Right lobe of liver (tissue), 6 donors: ENCODE measurements around the gene ADGRF1. TPM values are rescaled to one million over a fixed set of nuclear protein-coding genes. Genes with fewer than 3 reads are reported as not detected.
"Not testable (repeated sequence)": the region's sequence is repeated elsewhere in the genome, so short reads cannot be mapped to it uniquely, and the experiment has no call there.

ENCODE experiments used
- ATAC-seq, 4 donors: fragments of 200-7000 bp; cut with Tn5 transposase; one replicate each; pipeline ENCODE4 v1.9.1; 2020; ENCODE audit warnings: mild to moderate bottlenecking in 4 of 4, moderate library complexity in 4 of 4
- DNase-seq, 3 donors: peaks; one replicate each; pipeline ENCODE4 v3.0.0-alpha.2; 2020
- H3K27ac ChIP-seq, 3 donors: fragments of 200-600 bp; one replicate each; pipeline ENCODE4 v1.8.0; 2022
- H3K27me3 ChIP-seq, 2 donors: fragments of 200-600 bp; one replicate each; pipeline ENCODE4 v1.8.0; 2022
- H3K36me3 ChIP-seq, 4 donors: fragments of 200-600 bp; sonication (generic) in 1 of 4; one replicate each; pipeline versions ENCODE4 v1.5.1 to v1.8.0; 2017 to 2022; ENCODE audit warnings: control low read depth in 1 of 4
- H3K4me1 ChIP-seq, 4 donors: fragments of 200-600 bp; sonication (generic) in 1 of 4; one replicate each; pipeline versions ENCODE4 v1.5.1 to v1.8.0; 2017 to 2022; ENCODE audit warnings: control low read depth in 1 of 4
- H3K4me3 ChIP-seq, 3 donors: fragments of 200-600 bp; one replicate each; pipeline ENCODE4 v1.8.0; 2022
- H3K9me3 ChIP-seq, 4 donors: fragments of 200-600 bp; sonication (generic) in 1 of 4; one replicate each; pipeline versions ENCODE4 v1.5.1 to v1.8.0; 2017 to 2022; ENCODE audit warnings: control low read depth in 1 of 4
- CTCF ChIP-seq, 4 donors: fragments of 200-600 bp in 3 of 4; fragments of 450-650 bp in 1 of 4; IDR thresholded peaks; one replicate each; pipeline versions ENCODE4 v1.5.1 to v1.8.0; 2016 to 2022; ENCODE audit warnings: antibody characterized with exemption in 4 of 4, mild to moderate bottlenecking in 2 of 4
- POLR2A ChIP-seq: fragments of 450-650 bp; IDR thresholded peaks from one replicate; pipeline ENCODE4 v1.6.1; 2017; ENCODE audit warnings: antibody characterized with exemption, mild to moderate bottlenecking
- WGBS: methylation state at CpG from one replicate; pipeline ENCODE4 v1.1.6; 2018; ENCODE audit warnings: low coverage, low lambda C conversion rate; ENCODE audit not compliant: insufficient coverage; ENCODE audit errors: missing lambda C conversion rate; 5-methylcytosine and 5-hydroxymethylcytosine counted together
- intact Hi-C, 2 donors: fragments of 100-400 bp; cut with DNase I; formaldehyde crosslinking; loops; one replicate each; pipeline versions ENCODE4 v1.11.2 to v1.14.1; 2022
- total RNA-seq, 6 experiments: library from RNA; depleted of rRNA in 2 of 6; stranded (reverse); fragments of >200 nt in 2 of 6; fragmentation: NEBNext Ultra II Directional in 3 of 6; extraction: Animal tissue kit (Norgen Biotek cat#: 25700) in 3 of 6; gene quantifications; one replicate each; pipeline versions ENCODE4 v1.1.0 to v1.2.4, GENCODE V29; 2016 to 2023
- donor health status: DM: no; HTN: yes; CAD: no.
- donor health status: DM: no; HTN: no; CAD: no.
- donor health status: DM: no; HTN: no; CAD: no.
- donor health status: DM: no; HTN: yes; CAD: no.
- donor health status: DM: no; HTN: yes; CAD: no.

ADGRF1 gene
- total RNA-seq, 6 experiments from 2014 or later: not detected

- H3K4me1 ChIP-seq: peaks cover 0 to 11% (median 5%) of the 10 kb centered on the region in 4 donors
- no peaks in the 10 kb centered on the region for H3K36me3 ChIP-seq
- no peak overlapping the region for H3K27ac ChIP-seq
- no peaks in the 10 kb centered on the region for H3K27me3 ChIP-seq
- intact Hi-C loops: no loop called here
- DNase-seq: no peak
- no peak overlapping the region for H3K4me3 ChIP-seq
- 67% methylated on average over 1 of the region's 1 CpG for WGBS
- ATAC-seq: no peak
- TF ChIP-seq POLR2A (no peak), CTCF (IDR thresholded peaks at IDR 0.05) (no peak)
- H3K9me3 ChIP-seq: no peaks in the 10 kb centered on the region
These were observed 47.2 kb downstream of the ADGRF1 start for GRCh38 chr6:46994933-46995332.

DNA sequence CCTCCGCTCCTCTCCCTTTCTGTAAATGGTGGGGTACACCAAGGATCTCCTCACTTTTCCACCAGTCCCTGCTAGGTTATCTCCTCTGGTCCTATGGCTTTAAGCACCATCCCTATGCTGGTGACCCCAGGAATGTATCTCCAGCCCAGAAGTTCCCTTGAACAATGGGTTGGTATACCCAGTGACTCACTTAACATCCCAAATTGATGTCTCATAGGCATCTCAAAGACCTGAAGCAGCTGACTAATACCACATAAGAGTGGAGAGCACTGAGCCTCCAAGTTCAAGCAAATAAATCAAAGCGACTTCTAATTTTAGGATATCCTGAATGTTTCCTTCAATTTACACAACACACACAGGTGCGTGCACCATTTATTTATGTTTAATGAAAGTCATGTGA lies 48.3 kb downstream of the ADGRF1 start:
- no peaks in the 10 kb centered on the region for H3K27me3 ChIP-seq
- no peaks in the 10 kb centered on the region for H3K9me3 ChIP-seq
- TF ChIP-seq POLR2A (no peak), CTCF (IDR thresholded peaks at IDR 0.05) (no peak)
- ATAC-seq: no peak
- no peaks in the 10 kb centered on the region for H3K36me3 ChIP-seq
- intact Hi-C loops: no loop called here
- H3K4me3 ChIP-seq: no peak overlapping the region
- WGBS: 86% methylated on average over 3 of the region's 3 CpGs
- no peak overlapping the region for H3K27ac ChIP-seq
- H3K4me1 ChIP-seq: peaks cover 0 to 18% (median 7%) of the 10 kb centered on the region in 4 donors
- no peak for DNase-seq

GRCh38 chr6:46992391-46992790 lies 49.7 kb downstream of the ADGRF1 start:
- peaks cover 0 to 18% (median 7%) of the 10 kb centered on the region in 4 donors for H3K4me1 ChIP-seq
- H3K27ac ChIP-seq, H3K27me3 ChIP-seq, H3K9me3 ChIP-seq, intact Hi-C loops, H3K4me3 ChIP-seq, H3K36me3 ChIP-seq, DNase-seq, ATAC-seq: not testable (repeated sequence)
- WGBS: 67% methylated on average over 2 of the region's 2 CpGs

- H3K27me3 ChIP-seq, intact Hi-C loops, H3K36me3 ChIP-seq, DNase-seq, H3K27ac ChIP-seq, H3K9me3 ChIP-seq, H3K4me3 ChIP-seq: not testable (repeated sequence)
- WGBS: 29% methylated on average over 6 of the region's 6 CpGs
- peak; percentile 71 to 84 (median 76) for ATAC-seq
- peak; percentile 54 to 77 (median 61) for TF ChIP-seq CTCF (IDR thresholded peaks at IDR 0.05)
- H3K4me1 ChIP-seq: peaks cover 0 to 18% (median 7%) of the 10 kb centered on the region in 4 donors
These were observed 51.2 kb downstream of the ADGRF1 start for GRCh38 chr6:46990818-46991510.

GRCh38 chr6:46990031-46990644 lies 52.0 kb downstream of the ADGRF1 start:
- ATAC-seq: peak; percentile 26 to 57 (median 42)
- no peak overlapping the region for H3K27ac ChIP-seq
- no peak for DNase-seq

More at GRCh38 chr6:46990031-46990644, 52.0 kb downstream of the ADGRF1 start:
- 21% methylated on average over 4 of the region's 6 CpGs for WGBS
- H3K4me1 ChIP-seq: peaks cover 0 to 18% (median 7%) of the 10 kb centered on the region in 4 donors
- H3K9me3 ChIP-seq: no peaks in the 10 kb centered on the region
- intact Hi-C loops: no loop called here
- H3K27me3 ChIP-seq: no peaks in the 10 kb centered on the region
- H3K36me3 ChIP-seq: no peaks in the 10 kb centered on the region
- TF ChIP-seq POLR2A: no peak
- no peak for TF ChIP-seq CTCF (IDR thresholded peaks at IDR 0.05)
- no peak overlapping the region for H3K4me3 ChIP-seq
